WTC11 (cell line): ENCODE measurements around the gene RAB33A. TPM values are rescaled to one million over a fixed set of nuclear protein-coding genes. Genes with fewer than 3 reads are reported as not detected.

Experiments
- ATAC-seq: fragments of 200-7000 bp; cut with Tn5 transposase; 2 replicates; pipeline ENCODE4 v1.10.0; 2021; ENCODE audit warnings: mild to moderate bottlenecking, moderate library complexity
- CTCF ChIA-PET: fragments of 300-600 bp; sonication (Branson Sonifier 250); formaldehyde crosslinking; loops from one replicate; lab custom pipeline; 2021; ENCODE audit warnings: antibody characterized with exemption; lab: Charles Lee
- POLR2A ChIA-PET: fragments of 350-600 bp; sonication (Branson Sonifier 250); formaldehyde crosslinking; loops from one replicate; lab custom pipeline; 2021; ENCODE audit warnings: antibody characterized with exemption; lab: Charles Lee
- DNase-seq: peaks from one replicate; pipeline ENCODE4 v3.0.0; 2021; ENCODE audit warnings: low spot score
- H3K27ac Mint-ChIP-seq: 2 replicates; pipeline ENCODE4 v1.8.0; 2021; ENCODE audit warnings: mixed read lengths
- H3K27me3 Mint-ChIP-seq: 2 replicates; pipeline ENCODE4 v1.8.0; 2021; ENCODE audit warnings: low read depth, mild to moderate bottlenecking, moderate library complexity, mixed read lengths
- H3K36me3 Mint-ChIP-seq: 2 replicates; pipeline ENCODE4 v1.8.0; 2021; ENCODE audit warnings: mixed read lengths
- H3K4me1 Mint-ChIP-seq: 2 replicates; pipeline ENCODE4 v1.8.0; 2022; ENCODE audit warnings: mixed read lengths
- H3K4me3 Mint-ChIP-seq: 2 replicates; pipeline ENCODE4 v1.8.0; 2021; ENCODE audit warnings: mild to moderate bottlenecking, moderate library complexity, mixed read lengths
- H3K9me3 Mint-ChIP-seq: 2 replicates; pipeline ENCODE4 v1.8.0; 2021; ENCODE audit warnings: mixed read lengths
- ATF1 ChIP-seq: sonication (generic); formaldehyde crosslinking; IDR thresholded peaks from 2 replicates; pipeline ENCODE4 v1.8.1; 2023; ENCODE audit warnings: mild to moderate bottlenecking, moderate library complexity, missing genetic modification reagents
- CBFB ChIP-seq: sonication (generic); formaldehyde crosslinking; IDR thresholded peaks from 2 replicates; pipeline ENCODE4 v1.8.1; 2022; ENCODE audit warnings: mild to moderate bottlenecking, low read depth, missing genetic modification reagents
- CREM ChIP-seq: sonication (generic); formaldehyde crosslinking; IDR thresholded peaks from 2 replicates; pipeline ENCODE4 v1.8.1; 2022; ENCODE audit warnings: mild to moderate bottlenecking, missing genetic modification reagents, moderate library complexity
- CTCF ChIP-seq: fragments of 200-600 bp; IDR thresholded peaks from 2 replicates; pipeline ENCODE4 v1.8.0; 2022; ENCODE audit warnings: antibody characterized with exemption
- E2F5 ChIP-seq: sonication (generic); formaldehyde crosslinking; IDR thresholded peaks from 2 replicates; pipeline ENCODE4 v1.8.1; 2022; ENCODE audit warnings: mild to moderate bottlenecking, moderate library complexity, missing genetic modification reagents
- FOXJ3 ChIP-seq: sonication (generic); formaldehyde crosslinking; IDR thresholded peaks from 2 replicates; pipeline ENCODE4 v1.9.0; 2021; ENCODE audit warnings: missing genetic modification reagents, mild to moderate bottlenecking, borderline replicate concordance
- HMGXB4 ChIP-seq: sonication (generic); formaldehyde crosslinking; IDR thresholded peaks from 2 replicates; pipeline ENCODE4 v1.8.1; 2023; ENCODE audit warnings: mild to moderate bottlenecking, moderate library complexity, missing genetic modification reagents
- JAZF1 ChIP-seq: fragments of 250-450 bp; sonication (Bioruptor Pico); IDR thresholded peaks from 2 replicates; pipeline ENCODE4 v1.9.0; 2021; ENCODE audit warnings: moderate library complexity, mild to moderate bottlenecking, inconsistent platforms
- NR3C1 ChIP-seq: sonication (generic); formaldehyde crosslinking; conservative IDR thresholded peaks from 2 replicates; pipeline ENCODE4 v1.8.1; 2023; ENCODE audit warnings: low read depth, mild to moderate bottlenecking, missing genetic modification reagents
- PREB ChIP-seq: sonication (generic); formaldehyde crosslinking; IDR thresholded peaks from 2 replicates; pipeline ENCODE4 v1.8.1; 2022; ENCODE audit warnings: mild to moderate bottlenecking, missing genetic modification reagents, moderate library complexity, borderline replicate concordance
- SMAD3 ChIP-seq: sonication (generic); formaldehyde crosslinking; IDR thresholded peaks from 2 replicates; pipeline ENCODE4 v1.8.0; 2022; ENCODE audit warnings: missing genetic modification reagents, mild to moderate bottlenecking, borderline replicate concordance
- TP53 ChIP-seq: sonication (generic); formaldehyde crosslinking; IDR thresholded peaks from 2 replicates; pipeline ENCODE4 v1.8.1; 2023; ENCODE audit warnings: mild to moderate bottlenecking, missing genetic modification reagents
- ZNF281 ChIP-seq: sonication (generic); formaldehyde crosslinking; IDR thresholded peaks from 2 replicates; pipeline ENCODE4 v1.8.0; 2023; ENCODE audit warnings: mild to moderate bottlenecking, missing genetic modification reagents
- ZNF396 ChIP-seq: fragments of 250-450 bp; sonication (Bioruptor Pico); IDR thresholded peaks from 2 replicates; pipeline ENCODE4 v1.8.0; 2021; ENCODE audit warnings: mild to moderate bottlenecking, moderate library complexity, borderline replicate concordance
- ZNF416 ChIP-seq: fragments of 250-450 bp; sonication (Bioruptor Pico); IDR thresholded peaks from 2 replicates; pipeline ENCODE4 v1.9.0; 2021; ENCODE audit warnings: mild to moderate bottlenecking, inconsistent platforms
- ZNF423 ChIP-seq: fragments of 250-450 bp; sonication (Bioruptor Pico); IDR thresholded peaks from 2 replicates; pipeline ENCODE4 v2.1.2; 2022; ENCODE audit warnings: mild to moderate bottlenecking, moderate library complexity
- ZNF532 ChIP-seq: fragments of 250-450 bp; sonication (Bioruptor Pico); IDR thresholded peaks from 2 replicates; pipeline ENCODE4 v1.9.0; 2021; ENCODE audit warnings: mild to moderate bottlenecking, borderline replicate concordance
- total RNA-seq: library from RNA; stranded (reverse); gene quantifications from 3 replicates; pipeline ENCODE4 v1.2.3, GENCODE V29; 2021

The RAB33A gene
- total RNA-seq, 1 experiment from 2014 or later = 2.1 TPM

- DNase-seq (no peak), ATAC-seq (no peak)
- TF ChIP-seq ZNF532 (CRISPR knock-in tag) = no peak
- no peak for TF ChIP-seq NR3C1 (CRISPR knock-in tag)
- TF ChIP-seq TP53 = no peak
- no peak for TF ChIP-seq CBFB (CRISPR knock-in tag)
- no peak for TF ChIP-seq ZNF396
- no peak for TF ChIP-seq FOXJ3
- TF ChIP-seq HMGXB4 (CRISPR knock-in tag) = no peak
- no peak for TF ChIP-seq ATF1
- no peak for TF ChIP-seq CREM (CRISPR knock-in tag)
- TF ChIP-seq ZNF416 (CRISPR knock-in tag) = no peak
- peaks cover 3% of the 10 kb centered on the region for H3K27me3 Mint-ChIP-seq
- H3K9me3 Mint-ChIP-seq = no peaks in the 10 kb centered on the region
- H3K27ac Mint-ChIP-seq = no peak overlapping the region
- ChIA-PET CTCF (interaction anchor here (1.6 kb wide), 1 partner anchor 65 kb away, joined by 5 read pairs; no protein-coding TSS in a partner anchor), POLR2A (no interaction called here)
- H3K4me3 Mint-ChIP-seq = no peak overlapping the region
- H3K4me1 Mint-ChIP-seq = peaks cover under 1% of the 10 kb centered on the region
- peaks cover 15% of the 10 kb centered on the region for H3K36me3 Mint-ChIP-seq
Observed at GRCh38 chrX:130125091-130125874, 46.5 kb upstream of the RAB33A start.

GRCh38 chrX:130130990-130131389 is 40.8 kb upstream of the RAB33A start:
- ChIA-PET CTCF (no interaction called here), POLR2A (no interaction called here)
- DNase-seq (no peak), ATAC-seq (no peak)
- H3K4me1 Mint-ChIP-seq = no peaks in the 10 kb centered on the region
- peaks cover 25% of the 10 kb centered on the region for H3K36me3 Mint-ChIP-seq
- no peak overlapping the region for H3K27ac Mint-ChIP-seq
- H3K4me3 Mint-ChIP-seq = no peak overlapping the region
- no peaks in the 10 kb centered on the region for H3K9me3 Mint-ChIP-seq
- TF ChIP-seq CTCF (no peak), JAZF1 (CRISPR knock-in tag) (no peak), E2F5 (CRISPR knock-in tag) (no peak), PREB (CRISPR knock-in tag) (no peak), SMAD3 (CRISPR knock-in tag) (no peak), FOXJ3 (no peak), ZNF281 (CRISPR knock-in tag) (no peak), ZNF423 (CRISPR knock-in tag) (no peak)
- no peaks in the 10 kb centered on the region for H3K27me3 Mint-ChIP-seq
